ENCODE results near the gene DCXR.

DCXR gene

DNA sequence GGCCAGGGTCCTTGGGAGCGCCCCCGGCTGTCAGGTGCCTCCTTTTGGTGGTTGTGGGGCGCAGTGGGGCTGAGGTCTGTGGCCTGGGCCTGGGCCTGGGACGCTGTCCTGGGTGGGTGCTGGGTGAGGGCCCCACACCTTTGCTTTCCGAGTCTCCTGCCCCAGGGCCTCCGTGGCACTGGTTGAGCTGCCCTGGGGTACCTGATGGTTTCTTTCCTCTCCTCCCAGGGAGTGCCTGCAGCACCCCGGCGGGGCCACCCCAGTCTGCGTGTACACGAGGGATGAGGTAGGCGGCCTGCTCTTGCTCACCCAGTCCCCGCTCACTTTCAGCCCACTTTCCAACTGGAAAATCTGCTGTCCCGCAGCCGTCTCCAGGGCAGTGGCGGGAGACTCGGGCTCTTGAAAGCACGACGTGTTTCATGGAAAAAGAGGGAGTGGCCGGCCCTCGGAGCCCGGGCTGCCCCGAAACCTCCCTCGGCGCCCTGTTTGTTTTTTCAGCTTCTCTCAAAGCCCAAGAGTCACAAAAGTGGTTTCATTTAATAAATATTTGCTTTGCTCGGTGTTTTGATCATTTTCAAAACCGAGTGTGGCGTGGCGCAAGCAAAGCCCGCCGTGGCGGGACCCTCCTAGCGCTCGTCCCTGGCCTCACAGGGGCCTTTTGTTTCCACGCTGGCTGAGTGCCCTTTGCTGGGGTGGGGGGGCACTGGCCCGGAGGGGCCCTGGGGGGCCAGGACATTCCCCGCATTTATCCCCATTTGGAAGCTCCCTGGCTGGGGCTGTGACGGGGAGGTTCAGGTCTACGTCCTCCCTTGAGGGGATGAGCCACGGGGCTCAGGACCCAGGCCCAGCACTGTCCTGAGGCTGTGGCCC, 42.7 kb downstream of the DCXR start:
- DNase-seq: no peak

- no peak for DNase-seq
Observed at GRCh38 chr17:81993729-81994592, 43.5 kb downstream of the DCXR start.

DNA sequence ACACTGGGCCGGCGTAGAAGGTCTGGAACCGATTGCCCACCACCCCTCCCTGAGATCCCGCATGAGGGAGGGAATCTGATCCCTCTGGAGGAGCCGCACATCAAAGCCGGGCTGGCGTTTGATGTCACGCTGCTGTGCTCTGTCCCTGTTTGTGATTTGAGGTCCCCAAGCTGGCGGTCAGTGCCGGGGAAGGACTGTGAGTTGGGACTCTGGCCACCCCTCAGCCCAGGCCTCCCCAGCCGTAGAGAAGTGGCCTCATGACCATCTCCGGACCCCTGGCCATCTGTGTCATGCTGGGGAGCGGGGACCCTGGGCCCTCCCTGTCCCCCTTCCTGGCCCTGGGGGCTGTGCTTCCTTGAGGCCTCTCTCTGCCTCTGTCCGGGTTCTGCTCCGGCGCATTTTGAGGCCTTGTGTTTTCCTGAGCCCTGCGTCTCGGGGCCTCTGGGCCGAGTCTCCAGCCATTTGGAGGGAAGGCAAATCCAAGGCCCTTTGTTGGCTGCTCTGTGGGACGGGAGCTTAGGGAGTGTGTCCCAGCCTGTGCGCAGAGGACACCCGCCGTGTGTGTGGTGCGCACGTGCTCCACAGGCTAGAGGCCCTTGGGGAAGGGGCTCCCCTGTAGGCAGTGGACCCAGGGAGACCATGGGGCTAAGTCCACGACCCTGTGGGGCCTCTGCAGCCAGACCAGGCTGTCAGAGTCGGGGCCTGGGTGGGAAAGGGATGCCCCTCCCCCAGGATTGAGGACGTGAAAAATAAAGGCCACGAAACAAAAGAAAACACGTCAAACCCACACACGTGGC, 45.0 kb downstream of the DCXR start:
- DNase-seq: no peak

GRCh38 chr17:81991684-81992305, 45.7 kb downstream of the DCXR start:
- DNase-seq: no peak

DNA sequence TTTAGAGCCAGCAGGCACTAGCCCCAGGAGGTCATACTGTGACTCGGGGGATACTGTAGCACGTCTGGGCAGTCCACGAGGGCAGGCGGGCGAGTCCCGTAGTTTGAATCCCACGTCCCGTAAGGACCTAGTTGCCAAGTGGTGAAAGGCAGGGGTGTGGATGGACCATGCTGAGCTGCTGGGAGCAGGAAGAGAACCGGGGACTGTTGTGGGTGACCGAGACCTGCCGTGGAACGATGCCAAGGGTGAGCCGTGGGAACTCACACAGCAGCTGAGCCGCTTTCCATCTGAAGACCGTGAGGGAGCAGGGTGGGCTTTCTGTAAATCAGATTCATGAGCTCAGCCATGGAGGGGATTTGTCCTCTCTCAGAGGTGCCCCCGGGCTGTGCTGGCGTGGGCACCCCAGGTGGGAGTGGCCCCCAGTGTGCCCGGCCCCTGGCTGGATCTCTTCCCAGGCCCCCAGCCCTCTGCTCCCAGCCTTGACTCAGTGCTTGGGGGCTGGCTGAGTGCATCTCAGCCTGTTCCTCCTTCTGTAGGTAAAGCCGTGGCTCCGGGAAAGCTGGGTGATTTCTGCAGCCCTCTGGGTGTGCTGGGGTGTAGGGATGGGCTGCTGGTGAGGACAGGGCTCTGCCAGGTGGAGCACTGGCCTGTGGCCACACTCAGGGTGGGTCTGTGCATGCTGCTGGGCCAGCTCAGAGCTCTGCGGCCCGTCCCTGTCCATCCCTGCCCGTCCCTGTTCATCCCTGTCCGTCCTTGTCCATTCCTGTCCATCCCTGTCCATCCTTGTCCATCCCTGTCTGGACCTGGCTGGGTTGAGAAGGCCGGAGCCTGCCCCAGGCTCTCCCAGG, 46.4 kb downstream of the DCXR start:
- DNase-seq: no peak

DNA sequence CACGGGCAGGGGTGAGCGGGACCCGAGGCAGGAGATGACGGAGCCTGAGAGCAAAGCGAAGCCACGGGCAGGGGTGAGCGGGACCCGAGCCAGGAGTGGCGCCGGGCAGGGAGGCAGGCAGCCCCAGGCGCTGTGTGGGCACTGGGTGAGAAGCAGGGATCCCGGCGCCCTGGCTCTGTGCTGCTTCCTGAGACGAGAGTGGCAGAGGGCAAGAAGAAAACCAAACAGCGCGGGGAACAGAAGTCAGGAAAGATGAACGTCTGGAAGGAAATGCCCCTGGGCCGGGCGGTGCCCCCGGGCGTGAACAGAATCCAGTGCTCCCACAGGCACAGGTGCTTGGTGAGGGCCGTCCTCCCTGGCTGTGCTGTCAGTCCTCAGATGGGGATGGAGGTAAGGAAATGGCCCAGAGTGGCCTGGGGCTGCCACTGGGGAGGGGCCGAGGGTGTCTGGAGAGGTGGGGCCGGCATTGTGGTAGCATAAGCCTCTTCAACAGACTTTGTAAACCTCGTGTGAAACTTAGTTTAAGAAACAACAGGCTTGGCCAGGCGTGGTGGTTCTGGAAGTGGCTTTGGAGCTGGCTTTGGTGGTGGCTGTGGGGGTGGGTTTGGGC, 50.2 kb downstream of the DCXR start:
- DNase-seq: no peak

DNA sequence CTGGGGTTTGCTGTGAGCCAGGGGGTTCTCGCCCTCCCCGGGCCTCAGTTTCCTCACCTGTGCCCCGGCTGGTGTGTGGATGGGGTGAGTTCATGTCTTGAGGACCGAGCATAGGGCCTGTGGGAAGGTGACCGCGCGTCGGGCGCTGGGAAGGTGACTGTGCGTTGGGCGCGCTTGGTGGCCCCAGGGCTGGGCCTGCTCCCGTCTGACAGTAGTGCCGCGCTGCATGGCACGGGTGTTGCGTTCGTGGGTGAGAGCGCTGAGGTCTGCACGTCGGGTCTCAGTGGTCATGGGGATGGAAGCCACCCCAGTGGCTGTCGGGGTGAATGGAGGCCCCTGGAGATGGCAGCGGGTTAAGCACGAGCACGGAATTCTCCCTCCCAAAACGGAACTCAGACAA, 50.9 kb downstream of the DCXR start:
- DNase-seq: no peak
